C4-2B (cell line): Measurements from ENCODE around the gene UTS2B.

ENCODE experiments used
- CTCF ChIP-seq: fragments of 450-650 bp; conservative IDR thresholded peaks from 2 replicates; pipeline ENCODE4 v1.5.1; 2017; ENCODE audit warnings: mild to moderate bottlenecking
- ZFX ChIP-seq: fragments of 450-650 bp; IDR thresholded peaks from 2 replicates; pipeline ENCODE4 v1.6.1; 2017

GRCh38 chr3:191257286-191257685 is 73.0 kb downstream of the UTS2B start:
- no peak for TF ChIP-seq CTCF
- no peak for TF ChIP-seq ZFX
